Left lung (tissue), 10 donors: ENCODE data around the gene TTLL1. TPM values are rescaled to one million over a fixed set of nuclear protein-coding genes. Genes with fewer than 3 reads are reported as not detected.
A peak's percentile ranks its signal among the peaks of the same experiment; 100 is the strongest.

Source experiments
- ATAC-seq: fragments of 200-7000 bp; cut with Tn5 transposase; one replicate; pipeline ENCODE4 v1.9.1; 2020; ENCODE audit warnings: moderate library complexity
- DNase-seq, 4 donors: peaks; one replicate each; pipeline ENCODE4 v3.0.0-alpha.2; 2013 to 2020
- H3K27ac ChIP-seq, 2 donors: fragments of 200-600 bp; sonication (generic) in 1 of 2; one replicate each; pipeline versions ENCODE4 v1.5.0 to v1.8.0; 2020 to 2021
- H3K27me3 ChIP-seq, 2 donors: fragments of 200-600 bp; sonication (generic) in 1 of 2; one replicate each; pipeline versions ENCODE4 v1.5.0 to v1.8.0; 2020 to 2021
- H3K36me3 ChIP-seq, 2 donors: fragments of 200-600 bp; sonication (generic) in 1 of 2; one replicate each; pipeline versions ENCODE4 v1.5.0 to v1.8.0; 2020 to 2021
- H3K4me1 ChIP-seq, 2 donors: fragments of 200-600 bp; one replicate each; pipeline ENCODE4 v1.8.0; 2021
- H3K4me3 ChIP-seq, 2 donors: fragments of 200-600 bp; sonication (generic) in 1 of 2; one replicate each; pipeline versions ENCODE4 v1.5.0 to v1.8.0; 2020 to 2021; ENCODE audit warnings: mild to moderate bottlenecking in 1 of 2
- H3K9me3 ChIP-seq, 2 donors: fragments of 200-600 bp; sonication (generic) in 1 of 2; one replicate each; pipeline versions ENCODE4 v1.5.0 to v1.8.0; 2020 to 2021
- CTCF ChIP-seq, 2 donors: fragments of 200-600 bp; sonication (generic) in 1 of 2; IDR thresholded peaks; one replicate each; pipeline versions ENCODE4 v1.5.0 to v1.8.0; 2021; ENCODE audit warnings: antibody characterized with exemption in 2 of 2
- intact Hi-C, 2 donors: fragments of 100-400 bp; cut with DNase I; formaldehyde crosslinking; loops; one replicate each; pipeline versions ENCODE4 v1.11.2 to v1.14.2; 2022
- polyA plus RNA-seq, 6 donors: library from polyadenylated mRNA; unstranded; fragments of 120-200 nt; gene quantifications; one replicate each; pipeline ENCODE4 v1.2.1, GENCODE V29; 2013; ENCODE audit not compliant: insufficient read length in 6 of 6
- total RNA-seq, 2 donors: library from RNA; stranded (reverse); fragmentation: NEBNext Ultra II Directional; extraction: Animal tissue kit (Norgen Biotek cat#: 25700); gene quantifications; one replicate each; pipeline ENCODE4 v1.2.1, GENCODE V29; 2021
- donor health status: DM: no; HTN: yes; CAD: no.
- donor health status: DM: no; HTN: no; CAD: no.

The TTLL1 gene
- total and polyA plus RNA-seq, 8 donors = 5.3 to 19.1 (median 16.2) TPM

- Histone ChIP-seq H3K36me3 (no peaks in the 10 kb centered on the region), H3K4me1 (peaks cover 59 to 92% of the 10 kb centered on the region in 2 donors)
- TF ChIP-seq CTCF (IDR thresholded peaks at IDR 0.05) = no peak
Observed at GRCh38 chr22:42992886-42993479, 96.2 kb downstream of the TTLL1 start.

GRCh38 chr22:42992092-42992491 is 97.1 kb downstream of the TTLL1 start:
- no peak for DNase-seq
- no peak for TF ChIP-seq CTCF (IDR thresholded peaks at IDR 0.05)
- no peaks in the 10 kb centered on the region for H3K9me3 ChIP-seq
- ATAC-seq = no peak
- H3K4me3 ChIP-seq = no peak overlapping the region
- no peaks in the 10 kb centered on the region for H3K27me3 ChIP-seq
- peaks cover 50 to 83% of the 10 kb centered on the region in 2 donors for H3K4me1 ChIP-seq
- peak overlapping the region in 1 of 2 donors; percentile 90 for H3K27ac ChIP-seq
- H3K36me3 ChIP-seq = no peaks in the 10 kb centered on the region
- intact Hi-C loops = no loop called here

More at GRCh38 chr22:42992886-42993479, 96.2 kb downstream of the TTLL1 start:
- intact Hi-C loops = no loop called here
- no peaks in the 10 kb centered on the region for H3K27me3 ChIP-seq
- peak overlapping the region; percentile 79 to 90 for H3K27ac ChIP-seq
- H3K9me3 ChIP-seq = no peaks in the 10 kb centered on the region
- ATAC-seq (peak; percentile 8), DNase-seq (no peak)
- no peak overlapping the region for H3K4me3 ChIP-seq

GRCh38 chr22:42991010-42991651 is 98.1 kb downstream of the TTLL1 start:
- Histone ChIP-seq H3K27ac (peak overlapping the region; percentile 11 to 19), H3K4me1 (peaks cover 41 to 78% of the 10 kb centered on the region in 2 donors)

GRCh38 chr22:42990131-42990838 is 98.9 kb downstream of the TTLL1 start:
- TF ChIP-seq CTCF (IDR thresholded peaks at IDR 0.05) = no peak
- Histone ChIP-seq H3K36me3 (no peaks in the 10 kb centered on the region), H3K4me3 (no peak overlapping the region), H3K27me3 (no peaks in the 10 kb centered on the region), H3K4me1 (peaks cover 33 to 71% of the 10 kb centered on the region in 2 donors), H3K27ac (peak overlapping the region in 1 of 2 donors; percentile 11), H3K9me3 (no peaks in the 10 kb centered on the region)
- DNase-seq (no peak), ATAC-seq (peak; percentile 35)
- intact Hi-C loops = no loop called here

More at GRCh38 chr22:42991010-42991651, 98.1 kb downstream of the TTLL1 start:
- TF ChIP-seq CTCF (IDR thresholded peaks at IDR 0.05) = no peak
- ATAC-seq (no peak), DNase-seq (no peak)
- H3K9me3 ChIP-seq = no peaks in the 10 kb centered on the region
- intact Hi-C loops = no loop called here
- H3K4me3 ChIP-seq = no peak overlapping the region
- no peaks in the 10 kb centered on the region for H3K36me3 ChIP-seq
- no peaks in the 10 kb centered on the region for H3K27me3 ChIP-seq

Other genes starting within 250 kb of the TTLL1 start
- 10 to 100 TPM; 45.3 to 52.8 TPM for gene ARFGAP3, start 232.1 kb downstream of the TTLL1 start, total RNA-seq
- 10 to 100 TPM; 42.4 to 58.1 (median 49.6) TPM for gene ARFGAP3, start 232.1 kb downstream of the TTLL1 start, polyA plus RNA-seq
- gene PACSIN2, start 74.2 kb downstream of the TTLL1 start, total RNA-seq = 100 to 1,000 TPM; 119 to 149 TPM
- gene PACSIN2, start 74.2 kb downstream of the TTLL1 start, polyA plus RNA-seq = 10 to 100 TPM; 63.4 to 66.9 (median 66.0) TPM
- 1 to 10 TPM; 2.0 to 3.1 TPM for gene BIK, start 21.4 kb upstream of the TTLL1 start, total RNA-seq
- gene BIK, start 21.4 kb upstream of the TTLL1 start, polyA plus RNA-seq = 1 to 10 TPM in 4 of 6 donors, under 1 TPM in 2; 0.78 to 1.7 (median 1.2) TPM
- gene MCAT, start 54.0 kb upstream of the TTLL1 start, total RNA-seq = 10 to 100 TPM; 15.0 to 16.6 TPM
- 10 to 100 TPM; 12.2 to 16.2 (median 15.4) TPM for gene MCAT, start 54.0 kb upstream of the TTLL1 start, polyA plus RNA-seq
- gene TSPO, start 62.2 kb upstream of the TTLL1 start, total RNA-seq = 100 to 1,000 TPM; 195 to 276 TPM
- 10 to 100 TPM; 29.0 to 54.6 (median 40.4) TPM for gene TSPO, start 62.2 kb upstream of the TTLL1 start, polyA plus RNA-seq
- 10 to 100 TPM; 26.4 to 42.1 TPM for gene TTLL12, start 97.7 kb upstream of the TTLL1 start, total RNA-seq
- 10 to 100 TPM; 18.3 to 33.3 (median 21.9) TPM for gene TTLL12, start 97.7 kb upstream of the TTLL1 start, polyA plus RNA-seq